Measurements from ENCODE around the gene ZNF296.

ZNF296 gene

DNA sequence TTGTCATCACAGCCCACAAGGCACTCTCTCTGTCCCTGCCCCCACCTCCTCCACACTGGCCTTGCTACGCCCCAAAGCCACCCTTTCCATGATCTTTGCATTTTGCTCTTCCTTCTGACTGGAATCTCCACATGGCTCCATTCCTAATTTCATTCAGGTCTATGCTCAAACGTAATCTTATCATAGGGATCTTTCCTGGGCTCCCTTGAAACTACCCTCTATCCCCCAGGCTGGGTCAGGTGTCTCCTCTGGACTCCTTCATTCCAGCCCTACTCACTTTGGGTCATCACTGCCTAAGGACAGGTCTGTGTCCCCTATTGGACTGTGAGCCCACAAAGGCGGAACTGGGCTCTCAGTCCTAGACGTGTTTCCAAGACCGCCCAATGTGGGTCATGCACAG, 5.9 kb upstream of the ZNF296 start:
- DNase-seq (ENCODE audit: low read depth): no peak

GRCh38 chr19:45079911-45080370, 3.7 kb upstream of the ZNF296 start:
- no peak for DNase-seq (ENCODE audit: low read depth)

GRCh38 chr19:45079063-45079910, 3.0 kb upstream of the ZNF296 start, which contains the start of gene GEMIN7:
Gene GEMIN7 (plus strand): TSS chr19:45079260. CDS start chr19:45090115, 10,855 bp downstream.
- DNase-seq (ENCODE audit: low read depth): peak; percentile 88

GRCh38 chr19:45078390-45079062, 2.2 kb upstream of the ZNF296 start:
- DNase-seq (ENCODE audit: low read depth): no peak

DNA sequence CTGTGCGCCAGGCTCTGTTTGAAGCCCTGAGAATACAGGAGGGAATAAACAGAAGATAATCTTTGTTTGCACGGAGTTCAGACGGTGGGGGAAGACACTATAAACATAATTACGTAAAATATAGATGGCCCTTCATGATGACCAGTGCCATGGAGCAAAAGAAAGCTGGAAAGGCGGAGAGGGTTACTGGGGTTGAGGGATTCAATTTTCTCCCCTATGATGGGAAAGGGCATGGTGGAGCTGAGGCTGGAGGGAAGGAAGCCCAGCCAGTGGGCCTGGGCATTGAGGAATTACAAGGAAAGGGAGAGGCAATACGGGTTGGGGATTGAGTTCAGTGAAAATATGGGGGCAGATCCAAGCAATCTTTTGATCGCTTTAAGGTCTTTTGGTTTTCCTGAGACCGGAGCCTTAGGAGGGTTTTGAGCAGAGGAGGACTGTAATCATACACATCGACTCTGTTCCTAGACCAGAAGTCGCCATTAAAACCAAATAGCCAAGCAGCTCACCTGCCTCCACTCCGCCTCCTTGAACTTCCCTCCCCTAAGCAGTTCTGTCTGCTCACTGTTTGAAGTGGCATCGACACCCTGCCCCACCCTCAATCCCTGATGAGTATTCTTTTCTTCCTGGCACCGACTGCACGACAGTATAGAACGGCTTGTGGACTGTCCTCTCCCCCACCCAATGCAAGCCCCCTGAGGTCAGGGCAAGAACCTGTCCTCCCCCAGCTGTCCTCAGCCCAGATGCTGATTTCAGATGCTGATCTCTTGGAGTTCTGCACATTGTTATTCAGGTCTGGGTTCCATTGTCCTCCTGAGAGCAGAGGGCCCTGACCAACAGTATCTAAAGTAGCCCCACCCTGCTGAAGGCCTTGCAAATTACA, 813 bp upstream of the ZNF296 start:
- DNase-seq (ENCODE audit: low read depth): no peak

- DNase-seq (ENCODE audit: low read depth): no peak
These were observed 813 bp downstream of the ZNF296 start for GRCh38 chr19:45075301-45076028.

DNA sequence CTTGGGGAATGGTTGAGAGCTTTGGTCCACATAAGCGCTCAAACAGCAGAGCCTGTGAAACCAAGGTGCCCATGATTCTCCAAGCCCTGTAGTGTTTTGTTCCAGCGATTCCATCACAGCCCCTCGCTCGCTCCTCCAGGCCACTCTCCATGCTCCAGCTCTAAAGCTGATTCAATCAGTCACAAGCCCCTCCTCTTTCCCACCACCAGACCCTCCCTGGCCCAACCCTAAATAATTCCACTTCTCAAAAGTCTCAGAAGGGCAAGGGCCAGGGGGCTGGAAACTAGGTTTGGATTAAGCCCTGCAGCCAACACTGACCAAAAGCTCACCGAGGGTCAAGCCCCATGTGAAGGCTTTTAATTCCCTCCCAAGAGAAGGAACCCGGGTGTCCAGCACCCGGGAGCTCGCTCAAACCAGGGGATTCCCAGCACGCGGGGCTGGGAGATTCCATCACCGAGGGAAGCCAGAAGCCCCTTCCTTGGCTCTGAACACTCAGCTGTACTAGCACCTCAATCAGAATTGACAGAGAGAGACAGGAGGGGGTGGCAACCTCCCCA, 1.5 kb downstream of the ZNF296 start:
- no peak for DNase-seq (ENCODE audit: low read depth)

DNA sequence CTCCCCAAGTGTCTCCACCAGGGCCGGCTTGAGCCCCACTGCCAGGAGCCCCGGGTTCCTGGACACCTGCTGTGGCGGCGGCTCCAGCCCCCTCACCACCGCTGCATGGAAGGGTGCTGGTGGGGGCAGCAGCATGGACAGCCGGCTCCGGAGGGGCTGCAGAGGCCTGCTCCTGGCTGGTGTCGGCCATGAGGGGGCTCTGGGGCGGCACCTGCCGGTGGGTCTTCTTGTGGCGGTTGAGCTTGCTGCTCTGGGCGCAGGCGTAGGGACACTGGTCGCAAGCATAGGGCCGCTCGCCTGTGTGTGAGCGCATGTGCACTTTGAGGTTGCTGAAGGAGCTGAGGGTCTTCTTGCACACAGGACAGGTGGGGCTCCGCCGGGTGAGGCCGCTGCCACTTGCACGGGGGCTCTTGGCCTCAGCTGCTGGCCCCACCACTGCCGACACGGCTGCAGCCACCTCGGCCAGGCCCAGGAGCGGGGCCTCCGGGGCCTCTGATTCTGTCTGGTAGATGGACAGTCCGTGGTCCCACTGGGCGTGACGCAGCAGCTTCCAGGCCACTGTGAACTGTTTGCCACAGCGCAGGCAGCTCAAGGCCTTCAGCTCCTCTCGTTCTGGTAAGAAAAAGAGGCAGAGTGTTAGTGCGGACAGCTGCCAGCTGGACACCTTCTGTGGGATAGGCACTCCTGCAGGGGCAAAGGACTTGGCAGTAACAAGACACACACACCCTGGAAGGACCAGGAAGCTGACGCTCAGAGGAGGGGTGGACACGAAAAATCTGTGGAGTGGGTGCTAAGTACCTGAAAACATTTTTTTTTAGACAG, 4.1 kb downstream of the ZNF296 start:
- DNase-seq (ENCODE audit: low read depth): no peak

GRCh38 chr19:45071545-45071938, 4.7 kb downstream of the ZNF296 start:
- DNase-seq (ENCODE audit: low read depth): no peak

- DNase-seq (ENCODE audit: low read depth): no peak
These were observed 5.3 kb downstream of the ZNF296 start for GRCh38 chr19:45070861-45071544.

DNA sequence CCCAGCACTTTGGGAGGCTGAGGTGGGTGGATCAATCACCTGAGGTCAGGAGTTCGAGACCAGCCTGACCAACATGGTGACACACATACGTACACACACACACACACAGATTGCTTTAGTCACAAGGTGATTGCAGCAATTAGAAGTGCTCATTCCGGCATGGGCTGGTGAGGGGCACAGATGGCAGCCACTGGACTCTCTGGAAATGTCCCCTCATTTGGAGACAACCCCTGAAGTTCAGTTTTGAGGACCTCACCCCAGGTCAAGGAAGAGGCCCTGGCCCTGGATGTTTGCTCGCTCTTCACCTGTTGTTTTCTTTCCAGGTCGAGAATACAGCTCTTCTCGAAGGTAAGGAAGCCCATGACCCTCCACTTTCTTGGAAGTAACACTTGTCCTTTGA, 6.1 kb downstream of the ZNF296 start:
- DNase-seq (ENCODE audit: low read depth): no peak

DNA sequence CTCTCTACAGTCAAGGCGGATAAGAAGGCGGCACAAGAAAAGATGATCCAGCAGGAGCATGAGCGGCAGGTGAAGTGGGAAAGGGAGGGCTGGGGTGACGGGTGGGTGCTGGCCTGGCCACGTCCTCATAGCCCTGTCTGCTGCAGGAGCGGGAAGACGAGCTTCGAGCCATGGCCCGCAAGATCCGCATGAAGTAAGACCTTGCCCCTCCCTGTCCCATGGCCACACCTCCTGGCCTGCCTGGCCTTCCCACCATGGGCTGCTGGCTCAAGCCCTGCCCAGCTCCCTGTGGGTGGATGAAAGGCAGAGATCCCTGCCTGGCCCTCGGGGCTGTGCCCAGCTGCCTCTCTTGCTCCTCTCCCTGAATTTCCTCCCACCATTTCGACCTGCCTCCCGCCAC, 7.2 kb downstream of the ZNF296 start:
- no peak for DNase-seq (ENCODE audit: low read depth)

DNA sequence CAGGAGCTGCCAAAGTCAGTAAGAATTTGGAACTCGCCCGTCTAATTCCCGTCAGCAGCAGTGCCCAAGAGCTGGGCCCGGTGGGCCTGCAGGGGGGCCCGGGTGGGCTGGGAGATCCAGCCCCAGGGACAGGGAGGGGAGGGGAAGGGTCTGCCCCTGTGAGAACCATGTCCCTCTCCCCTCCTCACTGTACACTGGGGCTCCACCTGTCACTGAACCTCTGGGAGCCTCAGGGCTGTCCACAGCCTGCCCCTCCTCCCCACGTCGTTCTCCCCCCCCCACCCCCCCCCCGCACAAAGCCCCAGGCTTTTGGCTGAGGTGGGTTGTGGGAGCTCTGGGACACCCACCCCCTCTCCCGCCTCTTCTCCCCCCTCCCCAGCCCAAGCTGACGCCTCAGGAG, 8.2 kb downstream of the ZNF296 start:
- DNase-seq (ENCODE audit: low read depth): no peak

- DNase-seq (ENCODE audit: low read depth): no peak
These were observed 9.2 kb downstream of the ZNF296 start for GRCh38 chr19:45066921-45067661.

- no peak for DNase-seq (ENCODE audit: low read depth)
These were observed 12.2 kb downstream of the ZNF296 start for GRCh38 chr19:45063851-45064801.

DNA sequence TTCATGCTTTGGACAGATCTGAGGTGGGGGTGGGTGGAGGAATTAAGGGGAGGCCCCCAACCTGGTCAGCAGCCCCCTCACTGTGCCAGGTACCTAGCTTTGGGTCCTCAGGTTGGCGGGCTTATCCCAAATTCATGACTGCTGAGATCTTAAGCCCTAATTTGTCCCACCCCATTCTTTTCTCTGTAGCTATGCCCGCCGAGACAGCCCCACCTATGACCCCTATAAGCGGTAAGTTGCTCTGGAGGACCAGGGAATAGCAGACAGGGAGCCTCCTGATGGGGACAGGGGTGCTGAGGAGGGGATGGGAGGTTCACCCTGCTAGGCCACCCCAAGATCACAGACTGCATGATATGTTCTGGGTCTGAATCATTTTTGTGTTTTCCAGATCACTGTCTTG, 14.3 kb downstream of the ZNF296 start:
- DNase-seq (ENCODE audit: low read depth): no peak

GRCh38 chr19:45059258-45059965, 16.9 kb downstream of the ZNF296 start:
- peak; percentile 76 for DNase-seq (ENCODE audit: low read depth)
